ENCODE data around the gene SAPCD2.

The SAPCD2 gene

GRCh38 chr9:137106662-137107250, 36.4 kb upstream of the SAPCD2 start:
- no peak for DNase-seq

- DNase-seq: no peak
Observed at GRCh38 chr9:137105814-137106661, 35.7 kb upstream of the SAPCD2 start.

- DNase-seq: no peak
Observed at GRCh38 chr9:137103206-137103999, 33.0 kb upstream of the SAPCD2 start.

GRCh38 chr9:137099231-137099630, 28.9 kb upstream of the SAPCD2 start:
- DNase-seq: no peak

GRCh38 chr9:137097761-137098462, 27.6 kb upstream of the SAPCD2 start:
- DNase-seq: no peak

GRCh38 chr9:137096785-137097546, 26.6 kb upstream of the SAPCD2 start:
- DNase-seq: no peak

GRCh38 chr9:137095664-137096517, 25.5 kb upstream of the SAPCD2 start:
- DNase-seq: no peak

GRCh38 chr9:137089232-137089947, 19.0 kb upstream of the SAPCD2 start:
- DNase-seq: no peak

GRCh38 chr9:137088121-137088520, 17.8 kb upstream of the SAPCD2 start:
- no peak for DNase-seq

GRCh38 chr9:137087409-137087925, 17.1 kb upstream of the SAPCD2 start:
- DNase-seq: no peak

- DNase-seq: peak; percentile 97
Observed at GRCh38 chr9:137086531-137087408, 16.4 kb upstream of the SAPCD2 start, which contains the start of gene MAN1B1. Gene MAN1B1, plus strand, starts transcription at chr9:137086985. Its CDS starts 15 bp downstream, at chr9:137087000.

GRCh38 chr9:137085920-137086530, 15.7 kb upstream of the SAPCD2 start:
- DNase-seq: no peak

GRCh38 chr9:137084526-137084925, 14.2 kb upstream of the SAPCD2 start:
- no peak for DNase-seq

- no peak for DNase-seq
Observed at GRCh38 chr9:137083394-137084004, 13.1 kb upstream of the SAPCD2 start.

- DNase-seq: no peak
Observed at GRCh38 chr9:137082925-137083290, 12.6 kb upstream of the SAPCD2 start.

- no peak for DNase-seq
Observed at GRCh38 chr9:137082222-137082924, 12.0 kb upstream of the SAPCD2 start.

Data from cortex of kidney (tissue), 1 donor.